Measurements from ENCODE around the gene TOM1.

TOM1 gene

GRCh38 chr22:35348026-35348590, 48.4 kb downstream of the TOM1 start:
- Histone ChIP-seq H3K4me3 (ENCODE audit: low read length) (no peak overlapping the region), H3K4me1 (ENCODE audit: insufficient read depth, low read length) (peaks cover 10% of the 10 kb centered on the region), H2AFZ (ENCODE audit: low read depth, low read length) (no peak overlapping the region), H3K27me3 (ENCODE audit: insufficient read depth, low read length) (no peaks in the 10 kb centered on the region), H3K36me3 (ENCODE audit: insufficient read depth, low read length) (no peaks in the 10 kb centered on the region), H3K9me3 (ENCODE audit: low read length) (no peaks in the 10 kb centered on the region)

- no peak overlapping the region for H3K4me3 ChIP-seq (ENCODE audit: low read length)
- H3K4me1 ChIP-seq (ENCODE audit: insufficient read depth, low read length) = peaks cover 10% of the 10 kb centered on the region
- H3K27me3 ChIP-seq (ENCODE audit: insufficient read depth, low read length) = no peaks in the 10 kb centered on the region
- H3K9me3 ChIP-seq (ENCODE audit: low read length) = no peaks in the 10 kb centered on the region
- H2AFZ ChIP-seq (ENCODE audit: low read depth, low read length) = no peak overlapping the region
- no peaks in the 10 kb centered on the region for H3K36me3 ChIP-seq (ENCODE audit: insufficient read depth, low read length)
Observed at GRCh38 chr22:35348703-35349102, 49.0 kb downstream of the TOM1 start.

GRCh38 chr22:35349368-35349703, 49.6 kb downstream of the TOM1 start:
- Histone ChIP-seq H3K9me3 (ENCODE audit: low read length) (no peaks in the 10 kb centered on the region), H3K4me1 (ENCODE audit: insufficient read depth, low read length) (peaks cover 10% of the 10 kb centered on the region)

GRCh38 chr22:35349704-35350538, 50.2 kb downstream of the TOM1 start:
- H3K27me3 ChIP-seq (ENCODE audit: insufficient read depth, low read length) = no peaks in the 10 kb centered on the region
- no peaks in the 10 kb centered on the region for H3K9me3 ChIP-seq (ENCODE audit: low read length)
- H3K4me3 ChIP-seq (ENCODE audit: low read length) = peak overlapping the region; percentile 58
- H2AFZ ChIP-seq (ENCODE audit: low read depth, low read length) = peak overlapping the region; percentile 8
- H3K36me3 ChIP-seq (ENCODE audit: insufficient read depth, low read length) = no peaks in the 10 kb centered on the region
- H3K4me1 ChIP-seq (ENCODE audit: insufficient read depth, low read length) = peaks cover 10% of the 10 kb centered on the region

More at GRCh38 chr22:35349368-35349703, 49.6 kb downstream of the TOM1 start:
- no peak overlapping the region for H2AFZ ChIP-seq (ENCODE audit: low read depth, low read length)
- H3K4me3 ChIP-seq (ENCODE audit: low read length) = no peak overlapping the region
- H3K36me3 ChIP-seq (ENCODE audit: insufficient read depth, low read length) = no peaks in the 10 kb centered on the region
- no peaks in the 10 kb centered on the region for H3K27me3 ChIP-seq (ENCODE audit: insufficient read depth, low read length)

- peaks cover 10% of the 10 kb centered on the region for H3K4me1 ChIP-seq (ENCODE audit: insufficient read depth, low read length)
- H2AFZ ChIP-seq (ENCODE audit: low read depth, low read length) = peak overlapping the region; percentile 94
- H3K4me3 ChIP-seq (ENCODE audit: low read length) = peak overlapping the region; percentile 58
- no peaks in the 10 kb centered on the region for H3K9me3 ChIP-seq (ENCODE audit: low read length)
- no peaks in the 10 kb centered on the region for H3K36me3 ChIP-seq (ENCODE audit: insufficient read depth, low read length)
- no peaks in the 10 kb centered on the region for H3K27me3 ChIP-seq (ENCODE audit: insufficient read depth, low read length)
Observed at GRCh38 chr22:35350539-35351503, 51.1 kb downstream of the TOM1 start.

GRCh38 chr22:35352214-35353111, 52.8 kb downstream of the TOM1 start:
- Histone ChIP-seq H2AFZ (ENCODE audit: low read depth, low read length) (no peak overlapping the region), H3K9me3 (ENCODE audit: low read length) (no peaks in the 10 kb centered on the region), H3K4me1 (ENCODE audit: insufficient read depth, low read length) (peaks cover 10% of the 10 kb centered on the region), H3K36me3 (ENCODE audit: insufficient read depth, low read length) (no peaks in the 10 kb centered on the region), H3K27me3 (ENCODE audit: insufficient read depth, low read length) (no peaks in the 10 kb centered on the region), H3K4me3 (ENCODE audit: low read length) (no peak overlapping the region)

- Histone ChIP-seq H2AFZ (ENCODE audit: low read depth, low read length) (no peak overlapping the region), H3K27me3 (ENCODE audit: insufficient read depth, low read length) (no peaks in the 10 kb centered on the region), H3K9me3 (ENCODE audit: low read length) (no peaks in the 10 kb centered on the region), H3K4me3 (ENCODE audit: low read length) (no peak overlapping the region), H3K36me3 (ENCODE audit: insufficient read depth, low read length) (no peaks in the 10 kb centered on the region), H3K4me1 (ENCODE audit: insufficient read depth, low read length) (peaks cover 10% of the 10 kb centered on the region)
Observed at GRCh38 chr22:35353318-35353717, 53.6 kb downstream of the TOM1 start.

GRCh38 chr22:35354068-35354467, 54.4 kb downstream of the TOM1 start:
- H3K9me3 ChIP-seq (ENCODE audit: low read length) = no peaks in the 10 kb centered on the region
- no peak overlapping the region for H3K4me3 ChIP-seq (ENCODE audit: low read length)
- H3K4me1 ChIP-seq (ENCODE audit: insufficient read depth, low read length) = peaks cover 10% of the 10 kb centered on the region
- H2AFZ ChIP-seq (ENCODE audit: low read depth, low read length) = no peak overlapping the region
- H3K27me3 ChIP-seq (ENCODE audit: insufficient read depth, low read length) = no peaks in the 10 kb centered on the region
- H3K36me3 ChIP-seq (ENCODE audit: insufficient read depth, low read length) = no peaks in the 10 kb centered on the region

- Histone ChIP-seq H3K36me3 (ENCODE audit: insufficient read depth, low read length) (no peaks in the 10 kb centered on the region), H3K27me3 (ENCODE audit: insufficient read depth, low read length) (no peaks in the 10 kb centered on the region), H2AFZ (ENCODE audit: low read depth, low read length) (no peak overlapping the region), H3K4me3 (ENCODE audit: low read length) (no peak overlapping the region), H3K4me1 (ENCODE audit: insufficient read depth, low read length) (no peaks in the 10 kb centered on the region), H3K9me3 (ENCODE audit: low read length) (no peaks in the 10 kb centered on the region)
Observed at GRCh38 chr22:35357883-35358621, 58.4 kb downstream of the TOM1 start.

- no peak overlapping the region for H3K4me3 ChIP-seq (ENCODE audit: low read length)
- no peaks in the 10 kb centered on the region for H3K9me3 ChIP-seq (ENCODE audit: low read length)
- no peaks in the 10 kb centered on the region for H3K4me1 ChIP-seq (ENCODE audit: insufficient read depth, low read length)
- H2AFZ ChIP-seq (ENCODE audit: low read depth, low read length) = no peak overlapping the region
- no peaks in the 10 kb centered on the region for H3K36me3 ChIP-seq (ENCODE audit: insufficient read depth, low read length)
- no peaks in the 10 kb centered on the region for H3K27me3 ChIP-seq (ENCODE audit: insufficient read depth, low read length)
Observed at GRCh38 chr22:35359380-35360065, 59.8 kb downstream of the TOM1 start.

GRCh38 chr22:35361001-35361558, 61.4 kb downstream of the TOM1 start:
- no peaks in the 10 kb centered on the region for H3K36me3 ChIP-seq (ENCODE audit: insufficient read depth, low read length)
- H3K4me3 ChIP-seq (ENCODE audit: low read length) = no peak overlapping the region
- H3K4me1 ChIP-seq (ENCODE audit: insufficient read depth, low read length) = no peaks in the 10 kb centered on the region
- no peak overlapping the region for H2AFZ ChIP-seq (ENCODE audit: low read depth, low read length)
- no peaks in the 10 kb centered on the region for H3K9me3 ChIP-seq (ENCODE audit: low read length)
- no peaks in the 10 kb centered on the region for H3K27me3 ChIP-seq (ENCODE audit: insufficient read depth, low read length)
